GM21528 (cell line): Measurements from ENCODE around the gene DLGAP1.

Experiments used
- ATAC-seq: cut with Tn5 transposase; IDR thresholded peaks from one replicate; pipeline ENCODE4 v1.9.1; 2021; ENCODE audit warnings: mild to moderate bottlenecking, moderate library complexity; ENCODE audit not compliant: unreplicated experiment, low FRiP score

The DLGAP1 gene

DNA sequence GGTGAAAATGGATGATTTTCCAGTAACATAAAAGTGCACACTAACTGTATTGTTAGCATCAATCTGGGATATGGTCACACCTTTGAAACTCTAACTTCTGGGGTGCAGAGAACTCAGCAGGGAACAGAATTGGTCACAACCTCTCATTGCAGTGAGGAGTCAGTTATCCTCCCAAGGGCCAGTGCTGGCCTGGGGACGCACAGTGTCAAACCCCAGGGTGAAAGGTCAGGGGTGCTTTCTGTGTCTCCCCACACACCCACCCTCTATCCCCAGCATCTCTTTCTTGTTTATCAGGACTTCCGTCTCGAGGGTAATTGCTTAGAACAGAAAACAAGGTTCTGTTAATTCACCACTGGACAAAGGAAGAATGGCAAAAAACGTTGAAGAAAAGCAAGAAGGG lies 208.7 kb downstream of the DLGAP1 start:
- no peak for ATAC-seq

DNA sequence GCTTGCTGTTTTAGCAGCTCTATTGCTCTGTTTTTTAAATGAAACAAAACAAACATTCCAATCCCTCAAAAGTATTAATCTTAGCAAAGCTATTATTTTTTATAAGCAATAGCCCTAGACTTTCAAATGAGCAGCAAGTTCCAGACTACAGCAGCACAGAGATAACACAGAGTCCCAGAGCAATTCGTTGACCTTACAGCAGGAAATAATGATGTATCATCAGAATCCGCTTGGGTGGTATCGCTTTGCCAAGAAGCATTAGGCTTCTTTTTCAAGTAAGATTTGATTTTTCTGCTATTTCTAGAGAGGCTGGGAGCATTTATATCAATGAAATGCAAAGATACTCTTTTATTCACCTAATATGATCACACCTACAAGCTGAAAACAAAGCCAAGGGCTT lies 209.7 kb downstream of the DLGAP1 start:
- no peak for ATAC-seq

DNA sequence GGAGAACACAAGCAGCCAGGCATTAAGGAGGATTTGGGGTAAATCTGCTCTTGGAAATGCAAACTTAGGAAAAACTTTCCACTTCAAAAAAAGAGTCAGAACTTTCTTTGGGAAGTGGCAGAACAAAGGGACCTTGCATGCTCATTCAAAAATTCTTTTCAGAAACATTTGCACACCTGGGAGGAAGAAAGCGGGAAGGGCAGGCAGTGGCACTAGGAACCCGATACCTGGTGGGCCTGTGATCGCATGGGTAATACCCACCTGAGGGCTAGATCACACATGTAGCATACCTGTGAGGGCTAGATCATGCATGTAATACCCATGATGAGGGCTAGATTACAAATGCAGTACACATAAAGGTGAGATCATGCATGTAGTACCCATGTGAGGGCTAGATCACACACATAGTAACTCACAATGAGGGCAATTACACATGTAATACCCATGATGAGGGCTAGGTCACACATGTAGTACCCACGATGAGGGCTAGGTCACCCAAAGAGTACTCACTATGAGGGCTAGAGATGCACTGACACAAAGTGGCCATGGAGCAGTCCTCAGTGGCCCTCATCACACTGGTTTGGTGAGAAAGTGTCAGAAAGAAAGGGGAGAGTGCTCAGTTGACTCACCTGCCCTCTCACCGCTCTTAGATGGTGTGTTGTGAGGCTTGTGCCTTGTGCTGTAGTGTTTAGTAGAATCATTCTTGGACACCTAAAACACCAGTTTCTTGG lies 212.5 kb downstream of the DLGAP1 start:
- no peak for ATAC-seq

DNA sequence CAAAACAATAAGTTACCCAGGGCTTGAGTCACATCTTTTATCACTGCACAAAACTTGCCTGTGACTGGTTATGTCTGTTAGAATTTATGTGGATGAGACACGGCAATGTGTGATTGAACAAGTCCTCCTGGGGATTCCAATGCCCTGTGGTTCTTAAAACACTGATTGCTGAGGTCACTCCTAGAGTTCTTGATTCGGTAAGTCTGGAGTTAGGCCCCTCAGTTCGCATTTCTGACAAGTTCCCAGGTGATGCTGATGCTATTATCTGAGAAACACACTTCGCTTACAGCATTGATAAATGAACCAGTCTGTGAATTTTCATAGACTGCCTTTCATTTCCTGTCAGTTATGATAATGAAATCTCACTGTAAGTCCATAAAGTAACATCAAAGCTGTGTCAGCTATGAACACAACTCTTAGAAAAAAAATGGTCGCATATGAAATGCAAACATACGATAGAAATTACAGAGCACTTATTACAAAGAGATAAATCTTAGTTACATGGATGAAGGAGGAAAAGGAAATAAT lies 214.0 kb downstream of the DLGAP1 start:
- no peak for ATAC-seq

DNA sequence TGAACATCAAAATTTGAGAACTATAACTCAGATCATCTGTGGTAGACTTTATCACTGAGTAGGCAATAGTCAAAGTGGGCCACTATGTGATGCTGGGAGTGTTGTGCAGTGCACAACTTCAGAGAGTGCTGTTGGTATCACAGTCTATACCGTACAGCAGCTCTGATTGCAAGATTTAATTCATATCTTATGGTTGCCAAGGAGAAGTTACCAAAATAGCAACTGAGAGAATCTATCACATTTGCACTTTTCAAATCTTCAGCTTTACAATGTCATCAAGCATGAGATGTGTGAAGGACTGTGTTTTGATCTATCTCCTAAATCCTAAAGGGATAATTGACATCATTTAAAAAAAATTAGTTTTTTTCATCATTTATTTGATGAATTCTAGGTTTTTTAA lies 216.1 kb downstream of the DLGAP1 start:
- ATAC-seq: no peak

DNA sequence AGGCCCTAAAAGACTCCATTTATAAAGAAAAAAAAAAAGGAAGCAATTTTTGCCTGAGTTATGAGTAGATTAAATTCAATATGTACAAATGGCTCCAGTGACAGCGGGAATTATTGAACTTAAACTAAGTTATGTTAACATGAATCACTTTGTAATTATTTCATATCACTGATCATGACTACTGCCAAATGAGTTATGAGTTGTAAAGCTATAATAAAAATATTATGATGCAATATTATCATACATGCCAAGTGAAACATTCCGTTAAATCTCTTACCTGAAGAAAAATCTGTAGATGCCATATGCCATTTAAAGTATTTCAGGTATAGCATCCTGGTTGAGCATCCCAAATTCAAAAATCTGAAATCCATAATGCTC lies 217.5 kb downstream of the DLGAP1 start:
- no peak for ATAC-seq

DNA sequence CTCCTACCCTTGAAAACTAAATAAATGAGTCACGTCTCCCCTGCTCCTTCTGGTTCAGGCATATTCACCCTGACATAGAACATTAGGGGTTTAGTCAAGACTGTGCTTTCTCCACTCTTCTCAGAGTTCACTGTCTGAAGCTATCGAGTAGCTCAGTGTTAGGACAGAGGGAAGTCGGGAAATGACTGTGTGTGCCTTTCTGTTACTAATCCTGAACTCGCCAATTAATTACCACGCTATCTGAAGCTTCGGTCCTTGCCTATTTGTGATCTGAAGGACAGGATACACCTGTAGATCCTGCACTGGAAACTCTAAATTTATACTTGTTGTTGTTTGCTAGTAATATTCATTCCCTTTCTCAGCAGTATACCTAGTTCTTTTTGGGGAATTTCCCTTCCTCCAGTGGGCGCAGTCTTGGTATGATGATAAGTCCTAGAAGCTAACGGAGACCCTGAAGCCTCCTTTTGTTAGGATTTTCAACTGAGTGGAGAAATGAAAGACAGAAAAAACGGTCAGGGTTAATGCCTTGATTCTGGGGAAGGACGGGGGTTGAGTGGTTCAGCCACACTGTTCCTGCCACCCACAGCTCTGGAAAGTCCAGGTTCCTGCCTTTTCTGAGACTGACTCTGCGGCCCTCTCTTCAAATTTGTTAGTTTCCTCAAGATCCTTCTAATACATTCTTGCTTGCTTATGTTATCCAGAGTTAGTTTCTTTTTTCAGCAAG lies 218.0 kb downstream of the DLGAP1 start:
- no peak for ATAC-seq

DNA sequence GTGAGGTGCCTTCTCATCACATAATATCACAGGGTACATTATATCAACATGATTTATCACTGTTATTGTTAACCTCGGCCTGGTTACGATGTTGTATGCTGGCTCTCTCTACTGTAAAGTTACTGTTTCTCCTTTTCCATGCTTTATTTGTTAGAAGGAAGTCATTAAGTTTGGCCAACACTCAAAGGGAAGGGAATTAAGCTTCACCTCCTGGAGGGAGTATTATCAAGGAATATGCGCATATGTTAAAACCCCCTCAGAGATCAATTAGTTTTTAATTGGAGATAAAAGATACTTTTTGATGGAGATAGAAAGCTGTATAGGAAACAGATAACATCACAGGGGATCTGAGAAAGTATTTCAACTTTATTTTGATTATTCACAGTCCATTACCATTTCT lies 221.6 kb downstream of the DLGAP1 start:
- no peak for ATAC-seq

DNA sequence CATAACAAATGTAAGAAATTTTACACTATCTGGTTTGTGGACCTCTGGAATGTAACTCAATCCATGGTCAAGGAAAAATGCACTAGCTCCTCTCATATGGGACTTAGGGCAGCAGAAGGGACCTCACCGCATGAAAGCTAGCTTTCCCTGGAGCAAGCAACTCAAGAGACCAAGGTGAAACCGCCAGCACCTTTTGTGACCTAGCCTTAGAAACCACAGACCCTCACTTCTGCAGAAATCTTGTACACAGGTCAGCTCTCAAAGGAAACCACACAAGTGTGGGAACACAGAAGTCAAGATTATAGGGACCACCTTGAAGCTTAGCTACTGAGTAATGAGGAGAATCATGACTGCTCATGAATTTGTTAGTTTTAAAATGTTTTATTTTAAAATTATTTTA lies 222.5 kb downstream of the DLGAP1 start:
- ATAC-seq: no peak

DNA sequence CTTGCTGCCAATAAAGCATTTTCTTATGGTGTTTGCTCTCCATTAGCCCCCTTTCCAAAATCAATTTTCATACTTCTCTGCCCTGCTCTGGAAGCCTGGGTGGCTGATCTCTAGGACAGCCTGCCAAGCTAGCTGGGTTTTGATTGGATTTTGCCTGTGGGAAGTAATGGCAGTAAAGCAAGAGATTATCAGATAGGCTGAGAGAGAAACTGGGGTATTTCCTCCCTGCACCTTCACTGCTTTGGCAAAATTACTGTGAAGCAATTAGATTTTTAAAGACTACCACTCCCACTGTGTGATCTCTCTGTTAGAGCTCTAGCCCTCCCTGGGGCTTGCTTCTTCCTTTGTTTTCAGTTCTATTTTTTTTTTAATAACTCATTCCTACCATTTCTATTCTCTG lies 223.8 kb downstream of the DLGAP1 start:
- ATAC-seq: no peak

DNA sequence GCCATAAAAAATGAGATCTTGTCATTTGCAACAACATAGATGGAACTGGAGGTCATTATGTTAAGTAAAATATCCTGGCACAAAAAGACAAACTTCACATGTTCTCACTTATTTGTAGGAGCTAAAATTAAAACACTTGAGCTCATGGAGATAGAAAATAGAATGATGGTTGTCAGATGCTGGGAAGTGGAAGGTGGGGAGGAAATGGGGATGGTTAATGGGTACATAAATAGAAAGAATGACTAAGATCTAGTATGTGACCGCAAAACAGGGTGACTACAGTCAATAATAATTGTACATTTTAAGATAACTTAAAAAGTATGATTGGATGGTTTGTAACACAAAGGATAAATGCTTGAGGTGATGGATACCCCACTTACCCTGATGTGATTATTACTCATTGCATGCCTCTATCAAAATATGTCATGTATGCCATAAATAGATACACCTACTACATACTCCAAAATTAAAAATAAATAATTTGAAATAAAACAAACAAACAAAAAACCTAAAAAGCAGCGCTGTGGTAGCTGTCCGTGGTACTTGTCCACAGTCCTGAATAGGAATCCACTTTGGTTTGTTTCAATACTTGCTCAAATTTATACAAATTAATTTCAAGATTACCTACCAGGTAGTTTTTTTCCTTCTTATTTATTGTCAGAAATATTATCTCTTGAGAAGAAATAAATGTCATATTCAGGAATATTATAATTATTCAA lies 224.5 kb downstream of the DLGAP1 start:
- no peak for ATAC-seq

DNA sequence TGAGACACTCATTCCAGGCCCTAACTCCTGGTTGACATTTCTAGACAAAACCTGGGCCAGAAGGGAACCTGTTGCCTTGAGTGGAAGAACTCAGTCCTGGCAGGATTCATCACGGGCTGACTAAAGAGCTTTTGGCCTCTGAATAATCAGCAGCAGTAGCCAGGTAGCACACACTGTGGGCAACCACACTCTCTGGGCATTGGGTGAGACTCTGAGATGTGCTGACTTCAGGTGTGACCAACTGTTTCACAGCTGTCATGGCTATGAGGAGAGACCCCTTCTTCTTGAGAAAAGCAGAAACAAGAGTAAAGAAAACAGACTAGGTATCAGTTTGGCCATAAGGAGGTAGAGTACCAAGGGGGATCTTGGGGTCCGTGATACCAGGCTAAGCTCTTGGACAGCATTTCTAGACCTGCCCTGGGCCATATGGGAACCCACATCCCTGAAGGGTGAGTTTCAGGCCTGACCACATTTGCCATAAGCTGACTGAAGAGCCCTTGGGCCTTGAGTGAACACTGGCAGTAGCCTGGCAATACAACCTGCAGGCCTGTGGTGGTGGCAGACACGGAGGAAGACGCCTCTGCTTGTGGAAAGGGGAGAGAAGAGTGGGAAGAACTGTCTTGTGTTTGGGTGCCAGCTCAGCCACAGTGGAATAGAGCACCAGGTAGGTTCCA lies 230.9 kb downstream of the DLGAP1 start:
- ATAC-seq: no peak

DNA sequence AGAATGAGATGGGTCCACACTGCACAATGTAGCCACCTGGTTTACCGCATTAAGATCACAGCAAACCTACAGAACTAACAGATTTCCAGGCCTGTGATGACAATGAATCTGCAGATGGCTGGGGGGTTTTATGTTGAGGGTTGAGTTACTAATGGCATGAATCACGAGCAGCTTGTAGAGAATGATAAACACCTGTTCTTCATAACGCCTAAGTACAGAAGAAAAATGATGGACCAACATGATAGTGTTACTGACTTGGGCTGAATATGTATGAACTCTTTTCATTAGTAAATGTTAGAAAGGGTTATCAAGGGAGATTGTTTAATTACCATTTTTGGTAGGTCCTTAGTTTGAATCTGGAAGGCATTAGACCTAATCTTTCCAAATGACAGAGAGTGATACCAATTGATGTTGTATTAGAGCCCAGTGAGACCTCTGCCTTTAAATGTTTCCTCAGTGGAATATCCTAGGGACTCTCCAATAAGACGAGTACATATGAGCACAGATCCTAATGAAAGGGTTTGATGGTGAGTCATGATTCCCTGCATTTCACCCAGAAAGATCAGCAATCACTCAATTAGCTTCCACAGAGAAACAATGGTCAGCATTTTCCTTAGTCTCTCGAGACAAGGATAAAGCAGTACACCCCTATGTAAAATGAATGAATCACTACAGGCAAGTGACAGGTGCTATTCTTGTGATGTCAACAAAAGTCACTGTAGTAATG lies 243.8 kb downstream of the DLGAP1 start:
- ATAC-seq: no peak

DNA sequence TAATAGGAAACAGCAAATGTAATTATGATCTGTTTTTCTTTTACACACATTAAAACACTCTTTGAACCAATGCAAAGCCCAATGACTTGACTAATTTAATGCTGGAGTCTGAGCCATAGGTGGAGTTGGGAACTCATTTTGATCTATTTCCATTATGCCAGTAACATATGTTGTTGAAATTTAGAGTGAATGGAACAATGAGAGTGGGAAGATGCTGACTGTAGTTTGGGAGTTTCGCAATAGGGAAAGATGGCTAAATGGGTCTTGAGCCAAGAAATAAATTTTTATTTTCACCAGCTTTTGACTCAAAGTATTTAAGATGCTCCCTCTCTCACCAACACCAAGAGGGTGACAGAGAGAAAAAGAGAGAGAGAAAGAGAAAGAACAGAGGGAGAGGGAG lies 246.7 kb downstream of the DLGAP1 start:
- no peak for ATAC-seq

DNA sequence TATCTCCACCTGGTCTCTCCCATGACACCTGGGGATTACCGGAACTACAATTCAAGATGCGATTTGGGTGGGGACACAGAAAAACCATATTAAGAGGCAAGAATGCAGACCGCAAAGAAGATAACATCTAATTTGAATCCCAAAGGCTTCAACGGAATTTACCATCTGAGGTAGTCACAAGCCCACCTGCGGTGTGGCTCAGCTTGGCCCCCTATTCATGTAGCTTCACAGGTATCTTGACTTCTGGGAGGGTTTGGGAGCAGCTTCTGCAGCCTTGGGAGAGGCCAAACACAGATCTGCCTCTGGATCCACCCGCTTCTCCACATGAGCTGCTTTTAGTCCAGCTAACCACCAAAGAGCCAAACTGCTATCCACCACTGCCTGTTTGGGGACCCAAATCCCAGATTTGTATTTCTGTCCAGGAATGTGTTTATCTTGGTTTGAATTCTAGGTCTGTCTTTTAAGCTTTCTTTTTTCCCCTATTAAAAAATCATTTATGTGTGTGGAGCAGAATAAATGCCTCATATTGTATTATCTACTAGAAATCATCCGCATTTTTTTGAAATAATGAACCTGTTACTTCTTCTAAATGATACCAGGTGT lies 247.6 kb downstream of the DLGAP1 start:
- no peak for ATAC-seq

DNA sequence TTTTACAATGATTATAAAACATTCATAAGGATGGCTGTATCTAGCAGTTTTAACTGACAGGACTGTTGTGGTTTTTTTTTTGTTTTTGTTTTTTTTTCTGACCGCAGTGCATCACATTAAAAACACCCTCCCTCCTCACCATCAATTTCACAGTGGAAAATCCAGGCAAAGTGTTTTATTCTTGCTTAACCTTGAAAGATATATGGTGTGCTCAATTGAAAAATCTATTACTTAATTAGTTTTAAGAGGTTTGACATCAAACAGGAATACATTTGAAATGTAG lies 250.7 kb downstream of the DLGAP1 start:
- no peak for ATAC-seq

DNA sequence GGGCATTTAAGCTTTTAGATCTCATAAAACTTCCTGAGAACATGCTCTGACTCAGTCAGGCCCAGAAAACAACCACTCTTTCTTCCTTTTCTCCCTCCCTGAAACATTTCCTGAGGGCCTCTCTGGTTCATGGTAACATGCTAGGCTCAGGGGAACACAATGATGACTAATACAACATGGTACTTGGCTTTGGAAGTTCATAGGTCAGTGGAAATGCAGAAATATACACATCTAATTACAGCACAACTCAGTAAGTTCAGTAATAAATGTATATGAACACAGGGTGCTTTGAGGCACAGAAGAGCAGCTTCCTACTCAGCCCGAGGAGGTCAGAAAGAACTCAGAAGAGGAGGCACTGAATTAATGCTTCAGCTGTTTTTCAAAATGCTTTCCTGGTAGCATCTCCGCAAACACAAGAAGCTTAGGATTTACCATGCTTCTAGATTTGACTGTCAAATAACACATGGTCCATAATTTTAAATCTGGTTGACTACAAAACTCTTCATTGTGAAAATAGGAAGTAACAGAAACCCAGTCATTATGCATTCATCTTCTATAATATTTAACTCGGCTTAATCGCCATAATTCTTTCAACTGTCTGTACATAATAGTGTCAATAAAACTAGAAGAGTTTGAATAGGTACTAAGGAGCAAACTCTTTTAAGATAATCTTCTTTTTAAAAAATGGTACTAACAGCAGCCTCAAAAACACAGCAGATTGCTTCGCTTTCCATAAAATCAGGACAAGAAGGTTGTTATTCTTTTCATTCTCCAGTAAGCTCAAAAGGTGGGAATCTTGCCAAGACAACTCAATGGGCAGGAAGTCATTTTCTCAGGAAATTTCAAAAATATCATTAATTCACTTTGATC lies 251.3 kb downstream of the DLGAP1 start:
- ATAC-seq: no peak

DNA sequence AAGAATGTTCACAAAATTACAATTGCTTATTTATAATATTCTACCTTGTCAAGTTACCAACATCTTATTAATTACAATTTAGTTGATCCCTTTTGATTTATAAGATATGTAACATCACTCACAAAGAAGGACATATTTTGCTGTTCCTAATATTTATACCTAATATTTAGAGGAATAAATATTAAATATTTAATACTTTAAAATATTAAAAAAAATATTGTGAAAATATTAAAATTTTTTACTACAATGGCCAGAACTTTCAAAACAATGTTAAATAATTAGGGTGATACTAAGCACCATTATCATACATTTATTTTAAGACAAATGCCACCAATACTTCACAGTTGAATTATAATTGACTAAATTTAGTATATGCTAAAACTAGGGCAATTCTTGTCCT lies 254.7 kb downstream of the DLGAP1 start:
- no peak for ATAC-seq

DNA sequence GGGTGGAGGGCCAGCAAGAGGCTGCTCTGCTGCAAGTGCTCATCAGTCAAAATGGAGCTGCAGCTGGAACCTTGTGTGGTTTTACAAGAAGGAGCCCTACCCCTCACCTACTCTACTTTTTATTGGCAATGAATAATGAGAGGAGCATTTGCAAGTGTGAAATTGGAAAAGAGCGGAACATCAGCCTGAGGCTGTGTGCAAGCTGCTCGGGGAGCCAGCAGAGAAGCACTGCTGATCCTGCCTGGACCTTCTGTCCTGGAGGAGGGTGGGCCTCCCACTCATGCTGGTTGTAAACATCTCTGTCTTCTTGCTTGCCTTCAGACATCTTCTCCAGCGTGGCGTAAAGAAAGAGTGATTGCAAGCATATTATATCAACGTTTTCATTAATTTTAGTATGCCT lies 256.2 kb downstream of the DLGAP1 start:
- ATAC-seq: no peak
